HG02870 (cell line): Measurements from ENCODE around the gene FBXO31.
"Not testable (repeated sequence)": the region's sequence is repeated elsewhere in the genome, so short reads cannot be mapped to it uniquely, and the experiment has no call there.

ENCODE experiments used
- ATAC-seq: cut with Tn5 transposase; IDR thresholded peaks from one replicate; pipeline ENCODE4 v1.9.1; 2021; ENCODE audit warnings: mild to moderate bottlenecking, moderate library complexity; ENCODE audit not compliant: unreplicated experiment

The FBXO31 gene

GRCh38 chr16:87365021-87365713, 18.4 kb downstream of the FBXO31 start:
- ATAC-seq: no peak

- no peak for ATAC-seq
These were observed 19.7 kb downstream of the FBXO31 start for GRCh38 chr16:87363771-87364455.

GRCh38 chr16:87362828-87363559, 20.6 kb downstream of the FBXO31 start:
- not testable (repeated sequence) for ATAC-seq

GRCh38 chr16:87361916-87362619, 21.5 kb downstream of the FBXO31 start:
- no peak for ATAC-seq

- ATAC-seq: no peak
These were observed 22.5 kb downstream of the FBXO31 start for GRCh38 chr16:87360862-87361610.

- no peak for ATAC-seq
These were observed 24.5 kb downstream of the FBXO31 start for GRCh38 chr16:87359121-87359520.

GRCh38 chr16:87358696-87359095, 24.9 kb downstream of the FBXO31 start:
- no peak for ATAC-seq

GRCh38 chr16:87358250-87358649, 25.3 kb downstream of the FBXO31 start:
- ATAC-seq: no peak

- no peak for ATAC-seq
These were observed 27.1 kb downstream of the FBXO31 start for GRCh38 chr16:87356491-87356853.

GRCh38 chr16:87353613-87354012, 30.0 kb downstream of the FBXO31 start:
- no peak for ATAC-seq

GRCh38 chr16:87352818-87353217, 30.8 kb downstream of the FBXO31 start:
- no peak for ATAC-seq

GRCh38 chr16:87351320-87351698, 32.3 kb downstream of the FBXO31 start:
- ATAC-seq: no peak

- no peak for ATAC-seq
These were observed 32.8 kb downstream of the FBXO31 start for GRCh38 chr16:87350681-87351319.

GRCh38 chr16:87350031-87350430, 33.5 kb downstream of the FBXO31 start:
- no peak for ATAC-seq

GRCh38 chr16:87348616-87349157, 34.9 kb downstream of the FBXO31 start:
- ATAC-seq: no peak

GRCh38 chr16:87347932-87348615, 35.5 kb downstream of the FBXO31 start:
- ATAC-seq: no peak

GRCh38 chr16:87346517-87347060, 37.0 kb downstream of the FBXO31 start:
- ATAC-seq: no peak

GRCh38 chr16:87345726-87346424, 37.7 kb downstream of the FBXO31 start:
- ATAC-seq: no peak
